ENCODE measurements around the gene FAM221B. TPM values are rescaled to one million over a fixed set of nuclear protein-coding genes. Genes with fewer than 3 reads are reported as not detected.

Gene FAM221B
- total and polyA plus RNA-seq, 2 of the 4 experiments (the other 2 are of a cell fraction) = not detected

- no peak for TF ChIP-seq USF2 (IDR thresholded peaks at IDR 0.05; ENCODE audit: low read depth, low read length)
- TF ChIP-seq SMC3 (IDR thresholded peaks at IDR 0.05; ENCODE audit: low read depth, low read length) = no peak
Observed at GRCh38 chr9:35828716-35829083, at the start of gene FAM221B (continued).

- in situ Hi-C loops (cut with MboI; ENCODE audit: low sequenced_read_pairs) (no loop called here), intact Hi-C loops (cut with micrococcal nuclease) (no loop called here), dilution Hi-C loops (cut with HindIII; ENCODE audit: low sequenced_read_pairs, unreplicated experiment) (no loop called here)
- H2AK9ac ChIP-seq (replicated peaks; ENCODE audit: low read depth, low read length, poor library complexity) = no peak overlapping the region
- DNase-seq (no peak), ATAC-seq (ENCODE audit: low read depth) (no peak)
- no peak overlapping the region for H4K8ac ChIP-seq (ENCODE audit: low read depth in 2 of 2, low read length in 2 of 2)
- no peak overlapping the region for H2BK20ac ChIP-seq (ENCODE audit: low read depth, low read length)
- H3K18ac ChIP-seq (ENCODE audit: low read depth, low read length) = no peak overlapping the region
- H3K9ac ChIP-seq (ENCODE audit: low read depth, low read length) = no peak overlapping the region
- WGBS, 2 experiments (ENCODE audit: extremely low coverage in 2 of 2, insufficient read length in 1 of 2) = no CpG with 5 or more reads among the region's 3 CpGs
- H2BK15ac ChIP-seq (ENCODE audit: low read depth, low read length) = no peak overlapping the region
- H3K9me3 ChIP-seq (ENCODE audit: control insufficient read depth, insufficient read depth, low read length) = peaks cover 4% of the 10 kb centered on the region; the same call in 1 of the 2 replicates
- no peak overlapping the region for H4K5ac ChIP-seq (ENCODE audit: low read depth, low read length)
- TF ChIP-seq FOS (IDR thresholded peaks at IDR 0.05; ENCODE audit: low read depth, low read length) (no peak), USF2 (IDR thresholded peaks at IDR 0.05; ENCODE audit: low read depth, low read length) (no peak), CEBPB (IDR thresholded peaks at IDR 0.05; ENCODE audit: low read depth, low read length) (no peak), POLR2A (IDR thresholded peaks at IDR 0.05; ENCODE audit: low read depth, low read length) (no peak), RAD21 (IDR thresholded peaks at IDR 0.05; ENCODE audit: low read length) (no peak), CHD1 (IDR thresholded peaks at IDR 0.05; ENCODE audit: low read depth, low read length) (no peak), MAFK (IDR thresholded peaks at IDR 0.05; ENCODE audit: low read depth, low read length) (no peak), BHLHE40 (IDR thresholded peaks at IDR 0.05; ENCODE audit: low read depth, low read length) (no peak), CTCF (conservative IDR thresholded peaks at IDR 0.05; ENCODE audit: low read depth, low read length) (no peak)
- no peaks in the 10 kb centered on the region for H3K36me3 ChIP-seq (ENCODE audit: control insufficient read depth, insufficient read depth, low read length)
- no peaks in the 10 kb centered on the region for H3K4me1 ChIP-seq (ENCODE audit: control insufficient read depth, insufficient read depth, low read length)
- H3K9me1 ChIP-seq (ENCODE audit: insufficient read depth, low read length) = 0 out of 2 replicates have a peak, but pooled peaks cover 3% of the 10 kb centered on the region
- POLR2A ChIA-PET (ENCODE audit: unreplicated experiment) = no interaction called here
- H3K27ac ChIP-seq (ENCODE audit: insufficient read depth, low read length) = no peak overlapping the region
- no peak overlapping the region for H2AK5ac ChIP-seq (ENCODE audit: low read depth, low read length)
- no peak overlapping the region for H3K14ac ChIP-seq (replicated peaks; ENCODE audit: low read depth, low read length)
- BruUV-seq (replicated peaks) = no TSS peak
- no peak overlapping the region; the same call in 1 of the 2 replicates for H3K4me2 ChIP-seq (ENCODE audit: low read depth, low read length)
- H3K79me1 ChIP-seq (ENCODE audit: low read depth in 1 of 2, low read length in 2 of 2) = no peaks in the 10 kb centered on the region
- H2BK120ac ChIP-seq (ENCODE audit: low read depth, low read length) = no peak overlapping the region
- no peak overlapping the region for H2AFZ ChIP-seq (replicated peaks; ENCODE audit: low read length, poor library complexity)
- no peak overlapping the region for H2BK5ac ChIP-seq (ENCODE audit: low read depth, low read length, poor library complexity, severe bottlenecking)
- H4K20me1 ChIP-seq (ENCODE audit: insufficient read depth, low read length) = no peaks in the 10 kb centered on the region
- H3K4me3 ChIP-seq (ENCODE audit: insufficient read depth, low read depth, low read length) = no peak overlapping the region
- no peak overlapping the region for H3K23ac ChIP-seq (ENCODE audit: low read depth, low read length)
- H3K56ac ChIP-seq (ENCODE audit: extremely low read depth, insufficient read depth, low read length) = no peak overlapping the region
- no peak overlapping the region for H3K4ac ChIP-seq (ENCODE audit: low read depth, low read length)
- H3K27me3 ChIP-seq (ENCODE audit: control insufficient read depth, insufficient read depth, low read length) = peaks cover 7% of the 10 kb centered on the region; the same call in 1 of the 2 replicates
- CTCF ChIA-PET = no interaction called here
- no peak overlapping the region for H4K91ac ChIP-seq (ENCODE audit: insufficient read depth, low read depth, low read length)
Observed at GRCh38 chr9:35872505-35872904, 44.0 kb upstream of the FAM221B start.
